ENCODE measurements around the gene TRPV4. TPM values are rescaled to one million over a fixed set of nuclear protein-coding genes. Genes with fewer than 3 reads are reported as not detected.

The TRPV4 gene
- total and polyA plus RNA-seq, 9 of the 15 experiments (the other 6 are each of a cell fraction or from before 2014, with no cell fraction given) = 0.13 TPM; not detected in 8

- TF ChIP-seq RREB1 (CRISPR knock-in tag; IDR thresholded peaks at IDR 0.05) (no peak), CHD4 (IDR thresholded peaks at IDR 0.05; ENCODE audit: insufficient read depth, insufficient replicate concordance, low read depth, low read length, poor library complexity, severe bottlenecking) (no peak), ZNF561 (CRISPR knock-in tag; conservative IDR thresholded peaks at IDR 0.05) (no peak), SLC30A9 (CRISPR knock-in tag; IDR thresholded peaks at IDR 0.05) (no peak)
Observed at GRCh38 chr12:109770861-109771670, 62.1 kb downstream of the TRPV4 start (continued).
